Ovary (tissue), 9 donors: Measurements from ENCODE around the gene COX10. TPM values are rescaled to one million over a fixed set of nuclear protein-coding genes. Genes with fewer than 3 reads are reported as not detected.

Experiments used
- DNase-seq, 5 donors: peaks; one replicate each; pipeline ENCODE4 v3.0.0-alpha.2; 2019 to 2020
- H3K27ac ChIP-seq, 2 donors: fragments of 200-600 bp; one replicate each; pipeline versions ENCODE4 v1.5.1 to v1.8.0; 2019 to 2022
- H3K27me3 ChIP-seq: fragments of 200-600 bp; one replicate; pipeline ENCODE4 v1.8.0; 2022
- H3K36me3 ChIP-seq: fragments of 200-600 bp; sonication (generic); one replicate; pipeline ENCODE4 v1.5.1; 2019
- H3K4me1 ChIP-seq: one replicate; pipeline ENCODE4 v1.8.1; 2013; ENCODE audit warnings: mild to moderate bottlenecking, moderate library complexity; ENCODE audit not compliant: insufficient read depth
- H3K4me3 ChIP-seq: fragments of 200-600 bp; sonication (generic); one replicate; pipeline ENCODE4 v1.5.1; 2017
- H3K9me3 ChIP-seq, 2 donors: fragments of 200-600 bp in 1 of 2; sonication (generic) in 1 of 2; one replicate each; pipeline versions ENCODE4 v1.5.1 to v1.8.1; 2013 to 2019; ENCODE audit warnings: mild to moderate bottlenecking in 1 of 2, moderate library complexity in 1 of 2
- CTCF ChIP-seq, 3 donors: fragments of 450-650 bp in 2 of 3; fragments of 200-600 bp in 1 of 3; IDR thresholded peaks; one replicate each; pipeline versions ENCODE4 v1.5.1 to v1.8.0; 2016 to 2022; ENCODE audit warnings: antibody characterized with exemption in 3 of 3, mild to moderate bottlenecking in 1 of 3
- EP300 ChIP-seq: sonication (generic); formaldehyde crosslinking; IDR thresholded peaks from one replicate; pipeline ENCODE4 v1.6.1; 2017; ENCODE audit warnings: antibody characterized with exemption
- POLR2A ChIP-seq: fragments of 450-650 bp; IDR thresholded peaks from one replicate; pipeline ENCODE4 v1.6.1; 2017; ENCODE audit warnings: antibody characterized with exemption, mild to moderate bottlenecking, moderate library complexity
- WGBS, 3 donors: extraction: QIAGEN DNeasy Blood & Tissue Kit in 1 of 3; methylation state at CpG; one replicate each; pipeline versions ENCODE4 v1.1.5 to v1.1.7; 2013 to 2017; 5-methylcytosine and 5-hydroxymethylcytosine counted together
- intact Hi-C, 4 donors: fragments of 100-400 bp; cut with DNase I; formaldehyde crosslinking; loops; one replicate each; pipeline versions ENCODE4 v1.11.0 to v1.15.1; 2022 to 2023
- polyA plus RNA-seq, 2 donors: library from polyadenylated mRNA; stranded (reverse); fragments of 200-250 nt in 1 of 2; fragments of 350-450 nt in 1 of 2; fragmentation: Illumina TruSeq in 1 of 2; extraction: RNeasy Lipid Tissue Mini Kit (QIAGEN cat#74804) in 1 of 2; gene quantifications; one replicate each; pipeline ENCODE4 v1.2.3, GENCODE V29; 2013 to 2014
- total RNA-seq, 7 donors: library from RNA; depleted of rRNA in 2 of 7; stranded (reverse); fragments of >200 nt in 2 of 7; fragmentation: NEBNext Ultra II Directional in 3 of 7; extraction: Animal tissue kit (Norgen Biotek cat#: 25700) in 3 of 7; gene quantifications; one replicate each; pipeline versions ENCODE4 v1.1.0 to v1.2.4, GENCODE V29; 2016 to 2023
- donor health status: DM: no; HTN: no; CAD: no; lungs with moderate emphysema.
- donor health status: DM: no; HTN: no; CAD: no.
- donor health status: Bipolar disorder and iron deficiency.
- donor health status: DM: yes; HTN: yes; CAD: no.
- donor health status: DM: no; HTN: no; CAD: no.
- donor health status: DM: yes; HTN: yes; CAD: no.

The COX10 gene
- total and polyA plus RNA-seq, 9 donors: 5.1 to 15.3 (median 11.7) TPM

DNA sequence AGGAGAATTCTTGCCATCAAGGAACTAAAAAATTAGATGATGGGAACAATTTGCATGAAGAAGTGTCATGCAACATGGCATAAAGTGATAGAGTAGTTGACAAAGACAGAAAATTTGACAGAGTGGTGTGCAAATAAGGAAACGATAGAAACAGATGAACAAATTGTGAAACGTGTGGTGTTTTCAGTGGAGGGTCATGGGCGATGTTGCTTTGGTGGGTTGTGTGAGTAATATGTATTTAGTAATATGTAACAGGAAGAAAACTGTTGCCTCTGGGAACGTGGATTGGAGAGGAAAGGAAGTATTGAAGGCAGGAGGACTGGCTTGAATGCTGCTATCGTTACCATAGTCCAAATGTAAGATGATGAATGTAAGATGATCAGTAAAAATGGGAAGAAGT, 3.6 kb downstream of the COX10 start:
- Histone ChIP-seq H3K4me1 (peaks cover 7% of the 10 kb centered on the region), H3K36me3 (no peaks in the 10 kb centered on the region), H3K4me3 (no peak overlapping the region), H3K9me3 (no peaks in the 10 kb centered on the region), H3K27me3 (no peaks in the 10 kb centered on the region), H3K27ac (no peak overlapping the region)
- TF ChIP-seq EP300: no peak
- no peak for TF ChIP-seq CTCF (IDR thresholded peaks at IDR 0.05)
- TF ChIP-seq POLR2A: no peak
- 88 to 92% (median 90%) methylated on average over 5 of the region's 5 CpGs for WGBS, 3 donors
- DNase-seq: no peak
- intact Hi-C loops: no loop called here

GRCh38 chr17:14078027-14078426, 8.7 kb downstream of the COX10 start:
- Histone ChIP-seq H3K27me3 (no peaks in the 10 kb centered on the region), H3K27ac (no peak overlapping the region), H3K9me3 (no peaks in the 10 kb centered on the region), H3K4me3 (no peak overlapping the region), H3K36me3 (no peaks in the 10 kb centered on the region), H3K4me1 (no peaks in the 10 kb centered on the region)
- 90 to 93% (median 91%) methylated on average over 3 of the region's 3 CpGs for WGBS, 3 donors
- intact Hi-C loops: no loop called here
- no peak for DNase-seq
- TF ChIP-seq EP300 (no peak), CTCF (IDR thresholded peaks at IDR 0.05) (no peak), POLR2A (no peak)

- intact Hi-C loops: no loop called here
- Histone ChIP-seq H3K4me3 (no peak overlapping the region), H3K4me1 (no peaks in the 10 kb centered on the region), H3K9me3 (no peaks in the 10 kb centered on the region), H3K36me3 (no peaks in the 10 kb centered on the region), H3K27me3 (no peaks in the 10 kb centered on the region), H3K27ac (no peak overlapping the region)
- no peak for TF ChIP-seq EP300
- TF ChIP-seq POLR2A: no peak
- no peak for TF ChIP-seq CTCF (IDR thresholded peaks at IDR 0.05)
- 69 to 79% (median 77%) methylated on average over 4 of the region's 4 CpGs for WGBS, 3 donors
- DNase-seq: no peak
Measured at GRCh38 chr17:14080847-14081251, 11.5 kb downstream of the COX10 start.

DNA sequence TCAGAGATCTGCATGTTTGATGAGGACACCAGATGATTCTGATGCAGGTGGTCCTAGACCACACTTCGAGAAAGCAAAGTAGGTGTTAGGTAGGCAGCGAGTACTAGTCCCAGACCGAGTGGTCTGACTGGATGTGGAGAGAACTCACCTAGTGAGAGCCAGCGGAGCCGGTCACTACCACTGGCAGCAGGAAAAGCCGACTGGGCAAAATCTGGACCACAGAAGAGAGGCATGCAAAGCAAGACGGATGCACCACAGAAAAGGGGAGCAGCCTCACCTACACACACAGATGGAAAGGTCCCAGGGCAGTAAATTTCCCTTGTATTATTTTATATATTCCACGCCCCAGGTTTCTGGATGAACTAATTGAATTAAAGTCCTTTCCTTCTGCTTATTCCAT, 13.5 kb downstream of the COX10 start:
- WGBS, 3 donors: 93 to 96% (median 96%) methylated on average over 8 of the region's 8 CpGs
- TF ChIP-seq EP300 (no peak), CTCF (IDR thresholded peaks at IDR 0.05) (no peak), POLR2A (no peak)
- intact Hi-C loops: no loop called here
- no peak for DNase-seq
- H3K36me3 ChIP-seq: no peaks in the 10 kb centered on the region
- H3K4me3 ChIP-seq: no peak overlapping the region
- H3K27me3 ChIP-seq: no peaks in the 10 kb centered on the region
- H3K4me1 ChIP-seq: no peaks in the 10 kb centered on the region
- no peaks in the 10 kb centered on the region for H3K9me3 ChIP-seq
- no peak overlapping the region for H3K27ac ChIP-seq

DNA sequence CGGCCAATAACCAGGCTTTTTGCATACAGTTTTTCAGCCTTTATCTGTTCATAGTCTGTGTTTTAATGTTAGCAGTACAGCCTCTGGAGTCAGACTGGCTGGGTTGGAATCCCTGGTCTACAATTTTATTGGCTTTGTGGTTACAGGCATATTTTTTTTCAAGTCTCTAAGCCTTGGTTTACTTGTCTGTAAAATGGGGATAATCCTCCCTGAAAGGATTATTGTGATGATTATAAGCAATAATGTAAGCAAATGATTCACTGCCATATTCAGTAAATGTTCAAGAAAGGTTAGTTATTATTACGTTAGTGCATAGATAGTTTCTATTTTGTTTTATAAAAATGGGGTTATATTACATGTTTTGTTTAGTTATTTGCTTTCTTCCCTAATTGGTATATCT, 15.7 kb downstream of the COX10 start:
- Histone ChIP-seq H3K27ac (no peak overlapping the region), H3K36me3 (no peaks in the 10 kb centered on the region), H3K4me1 (no peaks in the 10 kb centered on the region), H3K27me3 (no peaks in the 10 kb centered on the region), H3K4me3 (no peak overlapping the region), H3K9me3 (no peaks in the 10 kb centered on the region)
- intact Hi-C loops: no loop called here
- no peak for TF ChIP-seq CTCF (IDR thresholded peaks at IDR 0.05)
- TF ChIP-seq EP300: no peak
- no peak for TF ChIP-seq POLR2A
- DNase-seq: no peak
- 88 to 97% (median 96%) methylated on average over 2 of the region's 2 CpGs for WGBS, 3 donors
